Activated CD8-positive, alpha-beta T cell treated with anti-CD3 and anti-CD28 coated beads for 36 hours (primary cell): Measurements from ENCODE around the gene GAST. TPM values are rescaled to one million over a fixed set of nuclear protein-coding genes. Genes with fewer than 3 reads are reported as not detected.

Experiments used
- ATAC-seq: fragments of 200-7000 bp; cut with Tn5 transposase; one replicate; pipeline ENCODE4 v1.10.0; 2021; ENCODE audit warnings: mild to moderate bottlenecking, moderate library complexity
- CTCF ChIA-PET: fragments of 350-600 bp; sonication (Branson Sonifier 250); formaldehyde crosslinking; loops from one replicate; lab custom pipeline; 2021; ENCODE audit warnings: antibody characterized with exemption; lab: Charles Lee
- POLR2A ChIA-PET: fragments of 350-600 bp; sonication (Branson Sonifier 250); formaldehyde crosslinking; loops from one replicate; lab custom pipeline; 2021; ENCODE audit warnings: antibody characterized with exemption; lab: Charles Lee
- DNase-seq: peaks from one replicate; pipeline ENCODE4 v3.0.0-alpha.2; 2020
- H3K27ac Mint-ChIP-seq: one replicate; pipeline ENCODE4 v1.8.0; 2021; ENCODE audit warnings: mild to moderate bottlenecking, mixed read lengths
- H3K27me3 Mint-ChIP-seq: one replicate; pipeline ENCODE4 v1.8.0; 2021; ENCODE audit warnings: mixed read lengths
- H3K36me3 Mint-ChIP-seq: one replicate; pipeline ENCODE4 v1.8.0; 2021; ENCODE audit warnings: low read depth, mixed read lengths
- H3K4me1 Mint-ChIP-seq: one replicate; pipeline ENCODE4 v1.8.0; 2021; ENCODE audit warnings: low read depth, mixed read lengths
- H3K4me3 Mint-ChIP-seq: one replicate; pipeline ENCODE4 v1.8.0; 2021; ENCODE audit warnings: mild to moderate bottlenecking, moderate library complexity, mixed read lengths
- H3K9me3 Mint-ChIP-seq: one replicate; pipeline ENCODE4 v1.8.0; 2021; ENCODE audit warnings: mixed read lengths
- CTCF ChIP-seq: fragments of 200-600 bp; IDR thresholded peaks from one replicate; pipeline ENCODE4 v1.8.0; 2022; ENCODE audit warnings: antibody characterized with exemption, mild to moderate bottlenecking
- intact Hi-C: fragments of 100-400 bp; cut with micrococcal nuclease; formaldehyde crosslinking; loops from one replicate; pipeline ENCODE4 v1.10.0; 2022
- total RNA-seq, 2 experiments: library from RNA; stranded (reverse); gene quantifications; one replicate each; pipeline ENCODE4 v1.2.3, GENCODE V29; 2021

The GAST gene
- total RNA-seq, 2 experiments from 2014 or later: not detected

GRCh38 chr17:41679740-41680425 lies 32.2 kb upstream of the GAST start:
- intact Hi-C loops: no loop called here
- no peaks in the 10 kb centered on the region for H3K27me3 Mint-ChIP-seq
- no peak for TF ChIP-seq CTCF
- peaks cover 2% of the 10 kb centered on the region for H3K36me3 Mint-ChIP-seq
- ChIA-PET CTCF (interaction anchor here (0.6 to 7.3 kb wide), 8 partner anchors 10 to 251 kb away, joined by 3 to 93 read pairs (median 14); partner anchors contain the start of genes EIF1 and ODAD4), POLR2A (interaction anchor here (0.8 to 8.4 kb wide), 4 partner anchors 10 to 40 kb away, joined by 3 to 182 read pairs (median 28); partner anchors contain the start of gene EIF1)
- H3K4me1 Mint-ChIP-seq: peaks cover 48% of the 10 kb centered on the region
- DNase-seq (no peak), ATAC-seq (no peak)
- H3K9me3 Mint-ChIP-seq: peaks cover 4% of the 10 kb centered on the region
- H3K27ac Mint-ChIP-seq: peak overlapping the region; percentile 97
- peak overlapping the region; percentile 88 for H3K4me3 Mint-ChIP-seq

- ATAC-seq (no peak), DNase-seq (no peak)
- Mint-ChIP-seq H3K4me1 (peaks cover 48% of the 10 kb centered on the region), H3K36me3 (peaks cover 2% of the 10 kb centered on the region), H3K27ac (peak overlapping the region; percentile 18), H3K4me3 (no peak overlapping the region), H3K9me3 (peaks cover 4% of the 10 kb centered on the region), H3K27me3 (no peaks in the 10 kb centered on the region)
- ChIA-PET POLR2A (interaction anchor here (0.8 to 8.4 kb wide), 3 partner anchors 10 to 15 kb away, joined by 4 to 182 read pairs (median 51); partner anchors contain the start of gene EIF1), CTCF (interaction anchor here (0.6 to 7.3 kb wide), 6 partner anchors 9 to 130 kb away, joined by 3 to 93 read pairs (median 31); partner anchors contain the start of gene EIF1)
- no peak for TF ChIP-seq CTCF
- intact Hi-C loops: no loop called here
Observed at GRCh38 chr17:41680426-41681040, 31.6 kb upstream of the GAST start.

- Mint-ChIP-seq H3K27ac (no peak overlapping the region), H3K4me1 (peaks cover 38% of the 10 kb centered on the region), H3K27me3 (no peaks in the 10 kb centered on the region), H3K9me3 (peaks cover 4% of the 10 kb centered on the region), H3K4me3 (no peak overlapping the region), H3K36me3 (peaks cover 2% of the 10 kb centered on the region)
- ATAC-seq (no peak), DNase-seq (no peak)
- no peak for TF ChIP-seq CTCF
- POLR2A ChIA-PET: interaction anchor here (0.7 to 8.4 kb wide), 3 partner anchors 8 to 640 kb away, joined by 3 to 182 read pairs (median 51); partner anchors contain the start of gene EIF1
- intact Hi-C loops: no loop called here
- CTCF ChIA-PET: interaction anchor here (2.2 to 7.3 kb wide), 3 partner anchors 8 to 14 kb away, joined by 9 to 93 read pairs (median 85); partner anchors contain the start of gene EIF1
Observed at GRCh38 chr17:41681776-41682175, 30.4 kb upstream of the GAST start.

GRCh38 chr17:41682631-41683030 lies 29.5 kb upstream of the GAST start:
- ATAC-seq: no peak
- Mint-ChIP-seq H3K4me1 (peaks cover 32% of the 10 kb centered on the region), H3K27ac (no peak overlapping the region), H3K9me3 (peaks cover 4% of the 10 kb centered on the region), H3K27me3 (no peaks in the 10 kb centered on the region), H3K36me3 (peaks cover 2% of the 10 kb centered on the region), H3K4me3 (no peak overlapping the region)
- POLR2A ChIA-PET: interaction anchor here (8.4 kb wide), 1 partner anchor 8 kb away, joined by 182 read pairs; the partner anchor contains the start of gene EIF1
- CTCF ChIA-PET: interaction anchor here (0.7 to 7.1 kb wide), 3 partner anchors 7 to 15 kb away, joined by 3 to 85 read pairs (median 7); partner anchors contain the start of gene EIF1
- DNase-seq: no peak
- no peak for TF ChIP-seq CTCF
- intact Hi-C loops: no loop called here
